Gastroesophageal sphincter (tissue), 4 donors: Measurements from ENCODE around the gene NKAIN1. TPM values are rescaled to one million over a fixed set of nuclear protein-coding genes. Genes with fewer than 3 reads are reported as not detected.

Experiments
- ATAC-seq: fragments of 150-250 bp; one replicate; pipeline ENCODE4 v1.9.1; 2016; ENCODE audit warnings: mild to moderate bottlenecking, moderate library complexity
- H3K27ac ChIP-seq, 4 donors: fragments of 200-600 bp; sonication (generic) in 3 of 4; 1 replicate in 3 of 4; 2 replicates in 1 of 4; pipeline ENCODE4 v1.5.1; 2016 to 2019
- H3K27me3 ChIP-seq: fragments of 200-600 bp; sonication (generic); one replicate; pipeline ENCODE4 v1.5.1; 2019
- H3K36me3 ChIP-seq, 2 donors: fragments of 200-600 bp; sonication (generic); one replicate each; pipeline ENCODE4 v1.5.1; 2019; ENCODE audit warnings: control low read depth in 1 of 2
- H3K4me1 ChIP-seq, 3 donors: fragments of 200-600 bp; sonication (generic); 1 replicate in 2 of 3; 2 replicates in 1 of 3; pipeline ENCODE4 v1.5.1; 2016 to 2019; ENCODE audit warnings: control low read depth in 2 of 3
- H3K4me3 ChIP-seq, 2 donors: fragments of 200-600 bp; sonication (generic); one replicate each; pipeline ENCODE4 v1.5.1; 2019; ENCODE audit warnings: mild to moderate bottlenecking in 1 of 2, moderate library complexity in 1 of 2
- H3K9me3 ChIP-seq, 3 donors: fragments of 200-600 bp; sonication (generic); one replicate each; pipeline ENCODE4 v1.5.1; 2017 to 2019; ENCODE audit warnings: control low read depth in 2 of 3
- EP300 ChIP-seq: sonication (generic); formaldehyde crosslinking; IDR thresholded peaks from one replicate; pipeline ENCODE4 v1.6.1; 2017; ENCODE audit warnings: antibody characterized with exemption, mild to moderate bottlenecking
- POLR2A ChIP-seq, 2 donors: fragments of 450-650 bp; IDR thresholded peaks; one replicate each; pipeline ENCODE4 v1.6.1; 2017; ENCODE audit warnings: antibody characterized with exemption in 2 of 2, mild to moderate bottlenecking in 2 of 2, moderate library complexity in 1 of 2
- POLR2AphosphoS5 ChIP-seq: sonication (generic); formaldehyde crosslinking; IDR thresholded peaks from one replicate; pipeline ENCODE4 v1.6.1; 2017; ENCODE audit warnings: antibody characterized with exemption
- WGBS, 2 donors: methylation state at CpG; one replicate each; pipeline ENCODE4 v1.1.5; 2018; ENCODE audit warnings: low coverage in 1 of 2; 5-methylcytosine and 5-hydroxymethylcytosine counted together
- total RNA-seq, 4 donors: library from RNA; depleted of rRNA; stranded (reverse); fragments of >200 nt; gene quantifications; one replicate each; pipeline ENCODE4 v1.1.0, GENCODE V29; 2016
- TF ChIP-seq, protein P1 (sequence below), 4 experiments: fragments of 200-600 bp in 2 of 4; fragments of 450-650 bp in 2 of 4; sonication (generic) in 1 of 4; IDR thresholded peaks; one replicate each; pipeline ENCODE4 v1.5.1; 2017 to 2019; ENCODE audit warnings: antibody characterized with exemption in 4 of 4, mild to moderate bottlenecking in 2 of 4, moderate library complexity in 2 of 4

Gene NKAIN1
- total RNA-seq, 4 donors from 2014 or later = not detected

DNA sequence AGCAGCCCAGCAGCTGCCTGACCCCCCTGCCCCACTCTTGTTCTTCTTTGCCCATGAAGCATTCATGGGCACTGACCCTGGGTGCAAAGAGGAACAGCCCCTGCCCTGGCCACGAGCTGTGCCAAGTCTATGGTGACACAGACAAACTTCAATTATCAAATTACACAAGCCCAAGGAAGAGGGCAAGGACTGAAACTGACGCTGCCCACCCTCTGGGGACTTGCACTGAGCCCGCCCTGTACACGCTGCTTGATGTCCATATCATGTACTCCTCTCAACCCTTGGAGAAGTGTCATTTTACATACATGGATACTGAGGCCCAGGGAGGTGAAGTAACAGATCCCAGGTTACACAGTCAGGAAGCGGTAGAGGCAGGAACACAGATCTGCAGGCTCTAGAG, 32.1 kb downstream of the NKAIN1 start:
- Histone ChIP-seq H3K9me3 (peaks cover 0 to 4% (median 0%) of the 10 kb centered on the region in 3 donors), H3K4me1 (no peaks in the 10 kb centered on the region), H3K4me3 (no peak overlapping the region), H3K36me3 (no peaks in the 10 kb centered on the region), H3K27ac (no peak overlapping the region), H3K27me3 (peaks cover 1% of the 10 kb centered on the region)
- TF ChIP-seq POLR2AphosphoS5 (no peak), EP300 (no peak), POLR2A (IDR thresholded peaks at IDR 0.05) (no peak)
- TF ChIP-seq, protein P1, sequence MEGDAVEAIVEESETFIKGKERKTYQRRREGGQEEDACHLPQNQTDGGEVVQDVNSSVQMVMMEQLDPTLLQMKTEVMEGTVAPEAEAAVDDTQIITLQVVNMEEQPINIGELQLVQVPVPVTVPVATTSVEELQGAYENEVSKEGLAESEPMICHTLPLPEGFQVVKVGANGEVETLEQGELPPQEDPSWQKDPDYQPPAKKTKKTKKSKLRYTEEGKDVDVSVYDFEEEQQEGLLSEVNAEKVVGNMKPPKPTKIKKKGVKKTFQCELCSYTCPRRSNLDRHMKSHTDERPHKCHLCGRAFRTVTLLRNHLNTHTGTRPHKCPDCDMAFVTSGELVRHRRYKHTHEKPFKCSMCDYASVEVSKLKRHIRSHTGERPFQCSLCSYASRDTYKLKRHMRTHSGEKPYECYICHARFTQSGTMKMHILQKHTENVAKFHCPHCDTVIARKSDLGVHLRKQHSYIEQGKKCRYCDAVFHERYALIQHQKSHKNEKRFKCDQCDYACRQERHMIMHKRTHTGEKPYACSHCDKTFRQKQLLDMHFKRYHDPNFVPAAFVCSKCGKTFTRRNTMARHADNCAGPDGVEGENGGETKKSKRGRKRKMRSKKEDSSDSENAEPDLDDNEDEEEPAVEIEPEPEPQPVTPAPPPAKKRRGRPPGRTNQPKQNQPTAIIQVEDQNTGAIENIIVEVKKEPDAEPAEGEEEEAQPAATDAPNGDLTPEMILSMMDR (IDR thresholded peaks at IDR 0.05) = no peak
- ATAC-seq = no peak
- 80% methylated on average over 5 of the region's 5 CpGs; no CpG with 5 or more reads in 1 of the 2 donors for WGBS, 2 donors

- Histone ChIP-seq H3K9me3 (no peaks in the 10 kb centered on the region), H3K27ac (no peak overlapping the region), H3K36me3 (no peaks in the 10 kb centered on the region), H3K4me1 (no peaks in the 10 kb centered on the region), H3K4me3 (no peak overlapping the region), H3K27me3 (no peaks in the 10 kb centered on the region)
- ATAC-seq = no peak
- TF ChIP-seq, protein P1 (IDR thresholded peaks at IDR 0.05) = no peak
- TF ChIP-seq POLR2AphosphoS5 = no peak
- no peak for TF ChIP-seq EP300
- TF ChIP-seq POLR2A (IDR thresholded peaks at IDR 0.05) = no peak
- WGBS, 2 donors = 87 to 97% methylated on average over 3 of the region's 3 CpGs
Observed at GRCh38 chr1:31207046-31207445, 32.6 kb downstream of the NKAIN1 start.

DNA sequence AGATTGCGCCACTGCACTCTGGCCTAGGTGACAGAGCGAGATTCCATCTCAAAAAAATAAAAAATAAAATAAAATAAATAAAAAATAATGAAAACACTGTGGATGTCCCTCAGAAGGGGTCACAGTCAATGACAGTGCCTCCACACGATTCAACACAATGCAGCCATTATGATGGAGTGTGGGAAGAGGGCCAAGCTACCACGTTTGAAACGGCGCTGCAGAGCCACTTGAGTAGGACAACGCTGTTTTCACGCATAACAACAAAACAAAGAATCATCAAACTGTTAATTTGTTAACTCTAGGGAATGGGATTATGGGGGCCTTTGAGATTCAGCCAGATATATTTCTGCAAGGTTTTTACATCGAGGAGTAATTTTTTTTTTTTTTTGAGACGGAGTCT, 36.5 kb downstream of the NKAIN1 start:
- Histone ChIP-seq H3K4me3 (no peak overlapping the region), H3K27me3 (peaks cover 14% of the 10 kb centered on the region), H3K27ac (no peak overlapping the region), H3K36me3 (no peaks in the 10 kb centered on the region), H3K9me3 (no peaks in the 10 kb centered on the region), H3K4me1 (no peaks in the 10 kb centered on the region)
- TF ChIP-seq POLR2AphosphoS5 (no peak), EP300 (no peak)
- no peak for ATAC-seq
- WGBS, 2 donors = 67 to 72% methylated on average over 6 to 10 of the region's 10 CpGs

DNA sequence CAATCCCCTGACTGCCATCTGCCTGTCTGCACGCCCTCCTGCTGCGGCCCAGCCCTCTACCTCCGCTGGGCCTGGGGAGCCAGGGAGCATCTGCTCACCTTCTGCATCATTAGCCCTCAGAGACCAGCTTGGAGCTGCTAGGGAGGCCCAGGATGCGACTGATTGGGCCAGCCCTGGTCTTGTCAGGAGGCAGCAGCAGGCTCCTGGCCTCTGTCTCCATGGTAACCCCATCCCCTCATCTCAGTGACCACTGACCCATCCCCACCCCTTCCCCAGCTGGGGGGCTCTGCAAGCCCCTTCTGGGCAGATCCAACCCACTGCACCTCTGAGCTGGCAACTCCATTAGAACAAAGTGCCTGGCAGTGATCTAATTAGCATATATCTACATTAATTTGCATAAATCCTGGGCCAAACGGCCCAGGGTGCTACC, 37.7 kb downstream of the NKAIN1 start:
- H3K36me3 ChIP-seq = no peaks in the 10 kb centered on the region
- no peak for ATAC-seq

GRCh38 chr1:31199949-31200348, 39.7 kb downstream of the NKAIN1 start:
- H3K4me1 ChIP-seq = no peaks in the 10 kb centered on the region
- no peak overlapping the region for H3K27ac ChIP-seq
- H3K4me3 ChIP-seq = no peak overlapping the region
- H3K27me3 ChIP-seq = peaks cover 14% of the 10 kb centered on the region
- no peaks in the 10 kb centered on the region for H3K36me3 ChIP-seq
- H3K9me3 ChIP-seq = no peaks in the 10 kb centered on the region
- TF ChIP-seq, protein P1 (IDR thresholded peaks at IDR 0.05) = no peak
- TF ChIP-seq POLR2AphosphoS5 (no peak), POLR2A (IDR thresholded peaks at IDR 0.05) (no peak), EP300 (no peak)
- WGBS, 2 donors = 13 to 55% methylated on average over 9 to 20 of the region's 22 CpGs
- no peak for ATAC-seq

More for the DNA sequence above, 37.7 kb downstream of the NKAIN1 start:
- Histone ChIP-seq H3K4me3 (no peak overlapping the region), H3K27ac (no peak overlapping the region), H3K9me3 (no peaks in the 10 kb centered on the region), H3K4me1 (no peaks in the 10 kb centered on the region), H3K27me3 (peaks cover 14% of the 10 kb centered on the region)
- TF ChIP-seq, protein P1 (IDR thresholded peaks at IDR 0.05) = no peak
- TF ChIP-seq EP300 = no peak
- TF ChIP-seq POLR2A (IDR thresholded peaks at IDR 0.05) = no peak
- no peak for TF ChIP-seq POLR2AphosphoS5
- 17% methylated on average over 1 of the region's 5 CpGs; no CpG with 5 or more reads in 1 of the 2 donors for WGBS, 2 donors
